DOHH2 (cell line): Measurements from ENCODE around the gene NLGN1.

Experiments used
- H3F3A ChIP-seq: fragments of 200-600 bp; sonication (generic), shearing (Covaris generic); 2 replicates; pipeline ENCODE4 v1.6.0; 2016; ENCODE audit warnings: antibody characterized with exemption, mild to moderate bottlenecking; ENCODE audit not compliant: control insufficient read depth, insufficient read depth
- H3K27ac ChIP-seq: fragments of 200-600 bp; sonication (generic); 2 replicates; pipeline ENCODE4 v1.5.1; 2014; ENCODE audit warnings: low read depth, mild to moderate bottlenecking, low read length, moderate library complexity
- H3K27me3 ChIP-seq: fragments of 200-600 bp; sonication (generic); 2 replicates; pipeline ENCODE4 v1.6.1; 2014; ENCODE audit warnings: mild to moderate bottlenecking, low read length, mixed read lengths; ENCODE audit not compliant: control insufficient read depth
- H3K36me3 ChIP-seq: fragments of 200-600 bp; sonication (generic); 2 replicates; pipeline ENCODE4 v1.6.1; 2014; ENCODE audit warnings: mild to moderate bottlenecking, low read length, moderate library complexity, mixed read lengths; ENCODE audit not compliant: control insufficient read depth
- H3K4me1 ChIP-seq: fragments of 200-600 bp; sonication (generic); 2 replicates; pipeline ENCODE4 v1.6.1; 2014; ENCODE audit warnings: mild to moderate bottlenecking, low read length, mixed read lengths; ENCODE audit not compliant: control insufficient read depth
- H3K4me2 ChIP-seq: fragments of 200-600 bp; sonication (generic); 2 replicates; pipeline ENCODE4 v1.6.0; 2014; ENCODE audit warnings: mild to moderate bottlenecking, low read length, moderate library complexity
- H3K4me3 ChIP-seq: fragments of 200-600 bp; sonication (generic); 2 replicates; pipeline ENCODE4 v1.5.1; 2014; ENCODE audit warnings: mild to moderate bottlenecking, low read length, mixed read lengths
- H3K79me2 ChIP-seq: fragments of 200-600 bp; sonication (generic); 2 replicates; pipeline ENCODE4 v1.6.1; 2014; ENCODE audit warnings: mild to moderate bottlenecking, low read length, mixed read lengths; ENCODE audit not compliant: control insufficient read depth
- H3K9me2 ChIP-seq: fragments of 200-600 bp; sonication (generic); replicated peaks from 2 replicates; pipeline ENCODE4 v1.6.1; 2014; ENCODE audit warnings: mild to moderate bottlenecking, low read length, mixed read lengths; ENCODE audit not compliant: control insufficient read depth
- H3K9me3 ChIP-seq: fragments of 200-600 bp; sonication (generic); 2 replicates; pipeline ENCODE4 v1.6.1; 2014; ENCODE audit warnings: antibody characterized with exemption, low read length, mixed read lengths; ENCODE audit not compliant: control insufficient read depth, insufficient read depth
- H4K20me1 ChIP-seq: fragments of 200-600 bp; sonication (generic); 2 replicates; pipeline ENCODE4 v1.6.0; 2014; ENCODE audit warnings: low read depth, mild to moderate bottlenecking, antibody characterized with exemption, low read length, moderate library complexity; ENCODE audit not compliant: control insufficient read depth, insufficient read depth
- EZH2phosphoT487 ChIP-seq: fragments of 200-600 bp; sonication (generic); IDR thresholded peaks from 2 replicates; pipeline ENCODE4 v1.6.1; 2017; ENCODE audit warnings: borderline replicate concordance, mild to moderate bottlenecking, antibody characterized with exemption, low read length, moderate library complexity, mixed read lengths
- TF ChIP-seq, protein P1 (sequence below): fragments of 200-600 bp; sonication (generic); IDR thresholded peaks from one replicate; pipeline ENCODE4 v1.5.1; 2014; ENCODE audit warnings: antibody characterized with exemption, mild to moderate bottlenecking, low read depth, low read length; ENCODE audit not compliant: poor library complexity, severe bottlenecking

NLGN1 gene

GRCh38 chr3:173618148-173618547 is 220.6 kb downstream of the NLGN1 start:
- Histone ChIP-seq H3F3A (no peaks in the 10 kb centered on the region), H3K4me2 (no peak overlapping the region), H3K27me3 (no peaks in the 10 kb centered on the region), H3K4me3 (no peak overlapping the region), H3K27ac (no peak overlapping the region), H3K9me2 (no peaks in the 10 kb centered on the region), H3K4me1 (no peaks in the 10 kb centered on the region), H3K79me2 (no peaks in the 10 kb centered on the region), H3K36me3 (no peaks in the 10 kb centered on the region), H3K9me3 (no peaks in the 10 kb centered on the region), H4K20me1 (no peaks in the 10 kb centered on the region)
- TF ChIP-seq, protein P1, sequence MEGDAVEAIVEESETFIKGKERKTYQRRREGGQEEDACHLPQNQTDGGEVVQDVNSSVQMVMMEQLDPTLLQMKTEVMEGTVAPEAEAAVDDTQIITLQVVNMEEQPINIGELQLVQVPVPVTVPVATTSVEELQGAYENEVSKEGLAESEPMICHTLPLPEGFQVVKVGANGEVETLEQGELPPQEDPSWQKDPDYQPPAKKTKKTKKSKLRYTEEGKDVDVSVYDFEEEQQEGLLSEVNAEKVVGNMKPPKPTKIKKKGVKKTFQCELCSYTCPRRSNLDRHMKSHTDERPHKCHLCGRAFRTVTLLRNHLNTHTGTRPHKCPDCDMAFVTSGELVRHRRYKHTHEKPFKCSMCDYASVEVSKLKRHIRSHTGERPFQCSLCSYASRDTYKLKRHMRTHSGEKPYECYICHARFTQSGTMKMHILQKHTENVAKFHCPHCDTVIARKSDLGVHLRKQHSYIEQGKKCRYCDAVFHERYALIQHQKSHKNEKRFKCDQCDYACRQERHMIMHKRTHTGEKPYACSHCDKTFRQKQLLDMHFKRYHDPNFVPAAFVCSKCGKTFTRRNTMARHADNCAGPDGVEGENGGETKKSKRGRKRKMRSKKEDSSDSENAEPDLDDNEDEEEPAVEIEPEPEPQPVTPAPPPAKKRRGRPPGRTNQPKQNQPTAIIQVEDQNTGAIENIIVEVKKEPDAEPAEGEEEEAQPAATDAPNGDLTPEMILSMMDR = no peak
- TF ChIP-seq EZH2phosphoT487 = no peak

DNA sequence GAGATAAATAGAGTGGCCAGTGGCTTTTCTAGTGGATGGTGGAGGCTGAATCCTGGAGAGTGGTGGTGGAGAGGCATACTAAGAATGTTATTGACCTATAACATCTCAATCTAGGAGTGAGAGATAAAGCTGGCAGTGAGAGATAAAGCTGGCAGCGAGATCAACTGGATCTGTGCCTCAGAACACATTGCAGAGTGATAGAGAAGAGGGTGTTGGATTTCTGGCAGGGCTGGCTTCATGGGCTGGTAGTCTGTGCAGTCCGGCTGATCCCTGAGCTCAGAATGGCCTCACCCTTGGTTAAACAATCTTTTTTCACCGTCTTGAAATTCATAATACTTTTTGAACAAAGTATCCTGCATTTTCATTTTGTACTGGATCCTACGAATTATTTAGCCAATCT is 221.2 kb downstream of the NLGN1 start:
- Histone ChIP-seq H3K36me3 (no peaks in the 10 kb centered on the region), H3K27ac (no peak overlapping the region), H3K79me2 (no peaks in the 10 kb centered on the region), H3F3A (no peaks in the 10 kb centered on the region), H3K27me3 (no peaks in the 10 kb centered on the region), H3K4me3 (no peak overlapping the region), H3K4me2 (no peak overlapping the region), H3K9me3 (no peaks in the 10 kb centered on the region), H3K4me1 (no peaks in the 10 kb centered on the region), H4K20me1 (no peaks in the 10 kb centered on the region), H3K9me2 (no peaks in the 10 kb centered on the region)
- no peak for TF ChIP-seq EZH2phosphoT487
- TF ChIP-seq, protein P1 = no peak

GRCh38 chr3:173622166-173622565 is 224.6 kb downstream of the NLGN1 start:
- Histone ChIP-seq H3F3A (no peaks in the 10 kb centered on the region), H4K20me1 (no peaks in the 10 kb centered on the region), H3K79me2 (no peaks in the 10 kb centered on the region), H3K9me2 (no peaks in the 10 kb centered on the region), H3K4me2 (no peak overlapping the region), H3K36me3 (no peaks in the 10 kb centered on the region), H3K4me3 (no peak overlapping the region), H3K4me1 (no peaks in the 10 kb centered on the region), H3K27me3 (no peaks in the 10 kb centered on the region), H3K9me3 (no peaks in the 10 kb centered on the region), H3K27ac (no peak overlapping the region)
- no peak for TF ChIP-seq EZH2phosphoT487
- TF ChIP-seq, protein P1 = no peak

DNA sequence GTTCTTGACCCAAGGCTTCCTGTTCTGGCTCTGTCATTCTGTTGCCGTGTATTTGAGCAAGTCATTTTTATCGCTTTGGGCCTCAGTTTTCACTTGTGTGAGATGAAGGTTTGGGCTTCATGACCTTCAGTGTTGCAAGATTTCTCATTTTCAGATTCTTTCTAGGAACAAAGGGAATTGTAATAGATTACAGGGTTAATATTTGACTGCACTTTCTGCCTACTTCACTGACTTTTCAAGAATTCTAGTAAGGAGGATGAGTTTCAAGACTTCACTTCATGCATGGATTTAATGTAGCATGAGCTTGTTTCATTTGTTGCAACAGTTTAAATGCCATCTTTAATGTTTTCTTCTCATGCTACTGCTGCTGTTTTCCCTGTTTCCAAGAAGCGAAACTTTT is 226.5 kb downstream of the NLGN1 start:
- no peak overlapping the region for H3K4me2 ChIP-seq
- no peaks in the 10 kb centered on the region for H3F3A ChIP-seq
- no peaks in the 10 kb centered on the region for H4K20me1 ChIP-seq
- no peaks in the 10 kb centered on the region for H3K9me2 ChIP-seq
- no peak overlapping the region for H3K4me3 ChIP-seq
- H3K79me2 ChIP-seq = no peaks in the 10 kb centered on the region
- no peaks in the 10 kb centered on the region for H3K4me1 ChIP-seq
- no peaks in the 10 kb centered on the region for H3K9me3 ChIP-seq
- H3K27me3 ChIP-seq = no peaks in the 10 kb centered on the region
- H3K27ac ChIP-seq = no peak overlapping the region
- TF ChIP-seq, protein P1 = no peak
- no peak for TF ChIP-seq EZH2phosphoT487
- no peaks in the 10 kb centered on the region for H3K36me3 ChIP-seq
